Measurements from ENCODE around the gene NPAS2. TPM values are rescaled to one million over a fixed set of nuclear protein-coding genes. Genes with fewer than 3 reads are reported as not detected.

The NPAS2 gene
- total RNA-seq, 1 experiment from 2014 or later = 0.16 TPM

GRCh38 chr2:100855606-100856005 lies 35.7 kb downstream of the NPAS2 start:
- DNase-seq = no peak
- no peaks in the 10 kb centered on the region for H3K27me3 ChIP-seq
- H3K9me3 ChIP-seq = no peaks in the 10 kb centered on the region
- no peak overlapping the region for H3K4me3 ChIP-seq
- no peaks in the 10 kb centered on the region for H3K36me3 ChIP-seq

- DNase-seq = no peak
- no peaks in the 10 kb centered on the region for H3K27me3 ChIP-seq
- H3K4me3 ChIP-seq = no peak overlapping the region
- H3K9me3 ChIP-seq = no peaks in the 10 kb centered on the region
- H3K36me3 ChIP-seq = no peaks in the 10 kb centered on the region
Observed at GRCh38 chr2:100856732-100857131, 36.8 kb downstream of the NPAS2 start.

GRCh38 chr2:100857341-100857740 lies 37.4 kb downstream of the NPAS2 start:
- Histone ChIP-seq H3K9me3 (no peaks in the 10 kb centered on the region), H3K36me3 (no peaks in the 10 kb centered on the region), H3K4me3 (no peak overlapping the region), H3K27me3 (no peaks in the 10 kb centered on the region)
- DNase-seq = no peak

GRCh38 chr2:100857915-100858314 lies 38.0 kb downstream of the NPAS2 start:
- Histone ChIP-seq H3K27me3 (no peaks in the 10 kb centered on the region), H3K4me3 (no peak overlapping the region), H3K9me3 (no peaks in the 10 kb centered on the region), H3K36me3 (no peaks in the 10 kb centered on the region)
- no peak for DNase-seq

- H3K4me3 ChIP-seq = no peak overlapping the region
- DNase-seq = no peak
- no peaks in the 10 kb centered on the region for H3K9me3 ChIP-seq
- no peaks in the 10 kb centered on the region for H3K36me3 ChIP-seq
- H3K27me3 ChIP-seq = no peaks in the 10 kb centered on the region
Observed at GRCh38 chr2:100859902-100860301, 40.0 kb downstream of the NPAS2 start.

GRCh38 chr2:100861340-100861739 lies 41.4 kb downstream of the NPAS2 start:
- no peak for DNase-seq
- no peaks in the 10 kb centered on the region for H3K36me3 ChIP-seq
- H3K9me3 ChIP-seq = no peaks in the 10 kb centered on the region
- H3K4me3 ChIP-seq = no peak overlapping the region
- no peaks in the 10 kb centered on the region for H3K27me3 ChIP-seq

- H3K36me3 ChIP-seq = no peaks in the 10 kb centered on the region
Observed at GRCh38 chr2:100862081-100862480, 42.1 kb downstream of the NPAS2 start.

GRCh38 chr2:100865816-100866460 lies 46.0 kb downstream of the NPAS2 start:
- Histone ChIP-seq H3K4me3 (no peak overlapping the region), H3K27me3 (no peaks in the 10 kb centered on the region), H3K36me3 (no peaks in the 10 kb centered on the region), H3K9me3 (peaks cover 10% of the 10 kb centered on the region)
- no peak for DNase-seq

More at GRCh38 chr2:100862081-100862480, 42.1 kb downstream of the NPAS2 start:
- Histone ChIP-seq H3K27me3 (no peaks in the 10 kb centered on the region), H3K4me3 (no peak overlapping the region), H3K9me3 (no peaks in the 10 kb centered on the region)
- no peak for DNase-seq

- no peaks in the 10 kb centered on the region for H3K36me3 ChIP-seq
- DNase-seq = no peak
- H3K4me3 ChIP-seq = no peak overlapping the region
- H3K9me3 ChIP-seq = peaks cover 10% of the 10 kb centered on the region
- no peaks in the 10 kb centered on the region for H3K27me3 ChIP-seq
Observed at GRCh38 chr2:100868083-100868482, 48.1 kb downstream of the NPAS2 start.

- no peaks in the 10 kb centered on the region for H3K27me3 ChIP-seq
- no peaks in the 10 kb centered on the region for H3K36me3 ChIP-seq
- peaks cover 10% of the 10 kb centered on the region for H3K9me3 ChIP-seq
- no peak overlapping the region for H3K4me3 ChIP-seq
- DNase-seq = no peak
Observed at GRCh38 chr2:100869120-100869519, 49.2 kb downstream of the NPAS2 start.

GRCh38 chr2:100870652-100871531 lies 51.0 kb downstream of the NPAS2 start:
- Histone ChIP-seq H3K4me3 (no peak overlapping the region), H3K36me3 (no peaks in the 10 kb centered on the region), H3K27me3 (no peaks in the 10 kb centered on the region), H3K9me3 (peaks cover 10% of the 10 kb centered on the region)
- no peak for DNase-seq

- Histone ChIP-seq H3K4me3 (no peak overlapping the region), H3K27me3 (no peaks in the 10 kb centered on the region), H3K36me3 (no peaks in the 10 kb centered on the region), H3K9me3 (no peaks in the 10 kb centered on the region)
- DNase-seq = no peak
Observed at GRCh38 chr2:100875516-100876230, 55.7 kb downstream of the NPAS2 start.

GRCh38 chr2:100876231-100876860 lies 56.4 kb downstream of the NPAS2 start:
- DNase-seq = no peak
- H3K4me3 ChIP-seq = no peak overlapping the region
- no peaks in the 10 kb centered on the region for H3K36me3 ChIP-seq
- no peaks in the 10 kb centered on the region for H3K27me3 ChIP-seq
- H3K9me3 ChIP-seq = no peaks in the 10 kb centered on the region

- no peaks in the 10 kb centered on the region for H3K9me3 ChIP-seq
- H3K4me3 ChIP-seq = no peak overlapping the region
- peak; percentile 61 for DNase-seq
- no peaks in the 10 kb centered on the region for H3K36me3 ChIP-seq
- no peaks in the 10 kb centered on the region for H3K27me3 ChIP-seq
Observed at GRCh38 chr2:100877555-100877954, 57.6 kb downstream of the NPAS2 start.

- DNase-seq = no peak
- H3K9me3 ChIP-seq = no peaks in the 10 kb centered on the region
- no peak overlapping the region for H3K4me3 ChIP-seq
- H3K36me3 ChIP-seq = no peaks in the 10 kb centered on the region
- no peaks in the 10 kb centered on the region for H3K27me3 ChIP-seq
Observed at GRCh38 chr2:100878000-100878791, 58.3 kb downstream of the NPAS2 start.

- Histone ChIP-seq H3K4me3 (no peak overlapping the region), H3K36me3 (no peaks in the 10 kb centered on the region), H3K9me3 (no peaks in the 10 kb centered on the region), H3K27me3 (no peaks in the 10 kb centered on the region)
- no peak for DNase-seq
Observed at GRCh38 chr2:100879296-100879695, 59.4 kb downstream of the NPAS2 start.
